RWPE2 (cell line): ENCODE results near the gene NEK1.
"Not testable (repeated sequence)": the region's sequence is repeated elsewhere in the genome, so short reads cannot be mapped to it uniquely, and the experiment has no call there.

ENCODE experiments used
- ATAC-seq: fragments of 200-7000 bp; cut with Tn5 transposase; 3 replicates; pipeline ENCODE4 v1.9.1; 2021; ENCODE audit warnings: low read depth
- DNase-seq: peaks from one replicate; pipeline ENCODE4 v3.0.0-alpha.2; 2020; ENCODE audit warnings: low spot score
- H3K27ac ChIP-seq: fragments of 450-650 bp; 2 replicates; pipeline ENCODE4 v1.5.1; 2017; ENCODE audit warnings: mild to moderate bottlenecking; ENCODE audit not compliant: poor library complexity, severe bottlenecking
- H3K27me3 ChIP-seq: fragments of 250-450 bp; sonication (Bioruptor Pico); 2 replicates; pipeline ENCODE4 v1.5.1; 2021; ENCODE audit warnings: mild to moderate bottlenecking, moderate library complexity; ENCODE audit not compliant: insufficient read depth, poor library complexity, severe bottlenecking
- H3K36me3 ChIP-seq: fragments of 250-450 bp; sonication (Bioruptor Pico); 2 replicates; pipeline ENCODE4 v1.5.1; 2020; ENCODE audit warnings: low read depth, mild to moderate bottlenecking, moderate library complexity
- H3K4me1 ChIP-seq: fragments of 250-450 bp; sonication (Bioruptor Pico); 2 replicates; pipeline ENCODE4 v1.5.1; 2021; ENCODE audit warnings: mild to moderate bottlenecking, moderate library complexity; ENCODE audit not compliant: insufficient read depth, poor library complexity, severe bottlenecking
- H3K4me3 ChIP-seq: fragments of 250-450 bp; sonication (Bioruptor Pico); 2 replicates; pipeline ENCODE4 v1.5.1; 2021; ENCODE audit warnings: mild to moderate bottlenecking, moderate library complexity; ENCODE audit not compliant: severe bottlenecking
- H3K9me3 ChIP-seq: fragments of 250-450 bp; sonication (Bioruptor Pico); 2 replicates; pipeline ENCODE4 v1.5.1; 2021; ENCODE audit warnings: mild to moderate bottlenecking, moderate library complexity; ENCODE audit not compliant: severe bottlenecking
- TF ChIP-seq, protein P1 (sequence below): fragments of 450-650 bp; IDR thresholded peaks from one replicate; pipeline ENCODE4 v1.5.1; 2017; ENCODE audit warnings: mild to moderate bottlenecking, moderate library complexity; ENCODE audit not compliant: poor library complexity, severe bottlenecking

Gene NEK1

GRCh38 chr4:169436734-169437133, 175.6 kb downstream of the NEK1 start:
- Histone ChIP-seq H3K27me3 (no peaks in the 10 kb centered on the region), H3K9me3 (no peaks in the 10 kb centered on the region), H3K36me3 (no peaks in the 10 kb centered on the region), H3K4me1 (no peaks in the 10 kb centered on the region), H3K27ac (no peak overlapping the region), H3K4me3 (no peak overlapping the region)
- DNase-seq (no peak), ATAC-seq (no peak)
- TF ChIP-seq, protein P1, sequence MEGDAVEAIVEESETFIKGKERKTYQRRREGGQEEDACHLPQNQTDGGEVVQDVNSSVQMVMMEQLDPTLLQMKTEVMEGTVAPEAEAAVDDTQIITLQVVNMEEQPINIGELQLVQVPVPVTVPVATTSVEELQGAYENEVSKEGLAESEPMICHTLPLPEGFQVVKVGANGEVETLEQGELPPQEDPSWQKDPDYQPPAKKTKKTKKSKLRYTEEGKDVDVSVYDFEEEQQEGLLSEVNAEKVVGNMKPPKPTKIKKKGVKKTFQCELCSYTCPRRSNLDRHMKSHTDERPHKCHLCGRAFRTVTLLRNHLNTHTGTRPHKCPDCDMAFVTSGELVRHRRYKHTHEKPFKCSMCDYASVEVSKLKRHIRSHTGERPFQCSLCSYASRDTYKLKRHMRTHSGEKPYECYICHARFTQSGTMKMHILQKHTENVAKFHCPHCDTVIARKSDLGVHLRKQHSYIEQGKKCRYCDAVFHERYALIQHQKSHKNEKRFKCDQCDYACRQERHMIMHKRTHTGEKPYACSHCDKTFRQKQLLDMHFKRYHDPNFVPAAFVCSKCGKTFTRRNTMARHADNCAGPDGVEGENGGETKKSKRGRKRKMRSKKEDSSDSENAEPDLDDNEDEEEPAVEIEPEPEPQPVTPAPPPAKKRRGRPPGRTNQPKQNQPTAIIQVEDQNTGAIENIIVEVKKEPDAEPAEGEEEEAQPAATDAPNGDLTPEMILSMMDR: no peak

- no peaks in the 10 kb centered on the region for H3K27me3 ChIP-seq
- no peak for DNase-seq
- no peak overlapping the region for H3K27ac ChIP-seq
- no peak overlapping the region for H3K4me3 ChIP-seq
- TF ChIP-seq, protein P1: no peak
- H3K36me3 ChIP-seq: peaks cover 16% of the 10 kb centered on the region; the same call in 1 of the 2 replicates
- H3K4me1 ChIP-seq: no peaks in the 10 kb centered on the region
- ATAC-seq: no peak
- no peaks in the 10 kb centered on the region for H3K9me3 ChIP-seq
Measured at GRCh38 chr4:169428376-169428775, 184.0 kb downstream of the NEK1 start.

DNA sequence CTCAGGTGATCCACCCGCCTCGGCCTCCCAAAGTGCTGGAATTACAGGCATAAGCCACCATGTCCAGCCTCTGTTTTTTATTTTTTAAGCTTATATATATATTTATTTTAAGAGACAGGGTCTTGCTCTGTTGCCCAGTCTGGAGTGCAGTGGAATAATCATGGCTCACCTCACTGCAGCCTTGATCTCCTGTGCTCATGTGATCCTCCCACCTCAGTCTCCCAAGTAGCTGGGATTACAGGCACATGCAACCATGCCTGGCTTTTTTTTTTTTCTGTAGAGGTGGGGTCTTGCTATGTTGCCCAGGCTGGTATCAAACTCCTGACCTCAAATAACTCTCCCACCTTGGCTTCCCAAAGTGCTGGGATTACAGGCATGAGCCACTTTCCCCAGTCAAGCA, 184.7 kb downstream of the NEK1 start:
- H3K27me3 ChIP-seq, H3K4me1 ChIP-seq, H3K9me3 ChIP-seq, DNase-seq, ATAC-seq, H3K27ac ChIP-seq, H3K4me3 ChIP-seq: not testable (repeated sequence)
- H3K36me3 ChIP-seq: peaks cover 16% of the 10 kb centered on the region; the same call in 1 of the 2 replicates

- Histone ChIP-seq H3K36me3 (peaks cover 19% of the 10 kb centered on the region; the same call in 1 of the 2 replicates), H3K27ac (no peak overlapping the region), H3K27me3 (no peaks in the 10 kb centered on the region), H3K4me1 (peaks cover 3% of the 10 kb centered on the region), H3K4me3 (no peak overlapping the region), H3K9me3 (no peaks in the 10 kb centered on the region)
- no peak for DNase-seq
- TF ChIP-seq, protein P1: no peak
- no peak for ATAC-seq
Measured at GRCh38 chr4:169420291-169420690, 192.1 kb downstream of the NEK1 start.

GRCh38 chr4:169418846-169419245, 193.5 kb downstream of the NEK1 start:
- Histone ChIP-seq H3K27ac (no peak overlapping the region), H3K4me3 (no peak overlapping the region), H3K4me1 (peaks cover 3% of the 10 kb centered on the region), H3K27me3 (no peaks in the 10 kb centered on the region), H3K9me3 (no peaks in the 10 kb centered on the region), H3K36me3 (peaks cover 7% of the 10 kb centered on the region; the same call in 1 of the 2 replicates)
- TF ChIP-seq, protein P1: no peak
- ATAC-seq (no peak), DNase-seq (no peak)
